Measurements from ENCODE around the gene RETREG3.
"Not testable (repeated sequence)": the region's sequence is repeated elsewhere in the genome, so short reads cannot be mapped to it uniquely, and the experiment has no call there.

Gene RETREG3

GRCh38 chr17:42548993-42549755 lies 60.0 kb downstream of the RETREG3 start:
- DNase-seq, result no peak

- no peak for DNase-seq
These were observed 60.9 kb downstream of the RETREG3 start for GRCh38 chr17:42548070-42548837.

DNA sequence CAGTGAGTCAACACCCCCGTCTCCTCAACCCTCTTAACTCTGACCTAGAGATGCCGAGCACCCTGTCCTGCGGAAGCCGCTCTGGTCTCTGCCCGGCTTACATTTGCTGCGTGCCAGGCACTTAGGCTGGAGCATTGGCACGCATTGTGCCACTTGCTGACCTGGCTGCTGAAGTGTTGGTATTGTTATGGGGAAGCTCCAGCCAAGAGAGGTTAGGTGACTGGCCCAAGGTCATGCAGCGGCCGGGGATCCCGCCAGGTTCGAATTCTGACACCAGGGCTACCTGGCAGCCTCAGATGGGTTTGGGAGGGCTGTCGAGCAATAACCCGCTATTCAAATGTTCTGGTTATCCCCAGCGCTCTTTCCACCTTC lies 61.5 kb downstream of the RETREG3 start:
- no peak for DNase-seq

- DNase-seq, result no peak
These were observed 62.1 kb downstream of the RETREG3 start for GRCh38 chr17:42547001-42547461.

GRCh38 chr17:42545755-42546505 lies 63.2 kb downstream of the RETREG3 start:
- DNase-seq, result not testable (repeated sequence)

GRCh38 chr17:42544874-42545283 lies 64.3 kb downstream of the RETREG3 start:
- DNase-seq, result no peak

GRCh38 chr17:42543190-42544079 lies 65.7 kb downstream of the RETREG3 start:
- peak in 1 of 2 donors; percentile 33 for DNase-seq

GRCh38 chr17:42541041-42541833 lies 67.9 kb downstream of the RETREG3 start:
- no peak for DNase-seq

GRCh38 chr17:42540558-42540957 lies 68.6 kb downstream of the RETREG3 start:
- DNase-seq, result not testable (repeated sequence)

DNA sequence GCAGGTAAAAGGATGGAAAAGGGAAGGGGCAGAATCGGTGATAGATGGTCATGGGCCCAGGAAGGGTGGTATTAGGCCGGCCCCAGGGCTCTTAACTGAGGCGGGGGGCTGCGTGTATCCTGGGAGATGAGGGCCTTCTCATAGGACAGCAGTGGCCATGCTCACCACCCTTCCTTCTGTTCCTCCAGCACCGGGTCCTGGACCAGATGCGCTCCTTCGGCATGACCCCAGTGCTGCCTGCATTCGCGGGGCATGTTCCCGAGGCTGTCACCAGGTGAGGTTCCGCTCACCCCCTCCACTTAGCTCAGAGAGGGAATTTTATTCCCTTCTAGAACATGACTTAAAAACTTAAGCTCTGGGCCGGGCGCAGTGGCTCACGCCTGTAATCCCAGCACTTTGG lies 70.7 kb downstream of the RETREG3 start:
- no peak for DNase-seq

DNA sequence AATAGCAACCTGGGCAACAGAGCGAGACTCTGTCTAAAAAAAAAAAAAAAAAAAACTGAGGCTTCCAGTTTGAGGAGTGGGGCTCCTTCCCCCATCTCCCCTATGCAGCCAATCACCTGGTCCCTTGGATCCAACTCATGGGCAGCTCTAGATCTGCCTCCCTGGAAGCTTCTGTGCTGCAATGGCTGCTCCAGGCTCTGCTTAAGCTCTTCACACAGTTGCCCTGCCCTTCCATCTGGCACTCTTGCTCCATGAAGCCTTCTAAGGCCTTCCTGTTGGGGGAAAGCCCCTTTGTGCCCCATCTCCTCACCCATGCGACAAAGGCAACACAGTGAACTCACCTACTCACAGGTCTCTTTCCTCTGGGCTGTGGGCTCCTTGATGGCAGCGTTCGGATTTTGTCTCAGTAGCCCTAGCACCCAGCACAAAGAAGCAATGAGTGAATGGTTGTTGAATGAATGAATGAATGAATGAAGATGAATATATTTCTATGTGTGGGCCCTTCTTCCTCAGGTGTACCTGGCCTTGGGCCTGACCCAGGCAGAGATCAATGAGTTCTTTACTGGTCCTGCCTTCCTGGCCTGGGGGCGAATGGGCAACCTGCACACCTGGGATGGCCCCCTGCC lies 71.2 kb downstream of the RETREG3 start:
- no peak for DNase-seq

GRCh38 chr17:42537156-42537805 lies 71.9 kb downstream of the RETREG3 start:
- DNase-seq, result no peak

GRCh38 chr17:42536372-42537155 lies 72.6 kb downstream of the RETREG3 start:
- peak; percentile 34 to 66 for DNase-seq

- peak; percentile 86 to 91 for DNase-seq
These were observed 73.2 kb downstream of the RETREG3 start, which contains the start of gene NAGLU for GRCh38 chr17:42536048-42536371. Gene NAGLU, plus strand, starts transcription at chr17:42536241. Its CDS starts 32 bp downstream, at chr17:42536273.

DNA sequence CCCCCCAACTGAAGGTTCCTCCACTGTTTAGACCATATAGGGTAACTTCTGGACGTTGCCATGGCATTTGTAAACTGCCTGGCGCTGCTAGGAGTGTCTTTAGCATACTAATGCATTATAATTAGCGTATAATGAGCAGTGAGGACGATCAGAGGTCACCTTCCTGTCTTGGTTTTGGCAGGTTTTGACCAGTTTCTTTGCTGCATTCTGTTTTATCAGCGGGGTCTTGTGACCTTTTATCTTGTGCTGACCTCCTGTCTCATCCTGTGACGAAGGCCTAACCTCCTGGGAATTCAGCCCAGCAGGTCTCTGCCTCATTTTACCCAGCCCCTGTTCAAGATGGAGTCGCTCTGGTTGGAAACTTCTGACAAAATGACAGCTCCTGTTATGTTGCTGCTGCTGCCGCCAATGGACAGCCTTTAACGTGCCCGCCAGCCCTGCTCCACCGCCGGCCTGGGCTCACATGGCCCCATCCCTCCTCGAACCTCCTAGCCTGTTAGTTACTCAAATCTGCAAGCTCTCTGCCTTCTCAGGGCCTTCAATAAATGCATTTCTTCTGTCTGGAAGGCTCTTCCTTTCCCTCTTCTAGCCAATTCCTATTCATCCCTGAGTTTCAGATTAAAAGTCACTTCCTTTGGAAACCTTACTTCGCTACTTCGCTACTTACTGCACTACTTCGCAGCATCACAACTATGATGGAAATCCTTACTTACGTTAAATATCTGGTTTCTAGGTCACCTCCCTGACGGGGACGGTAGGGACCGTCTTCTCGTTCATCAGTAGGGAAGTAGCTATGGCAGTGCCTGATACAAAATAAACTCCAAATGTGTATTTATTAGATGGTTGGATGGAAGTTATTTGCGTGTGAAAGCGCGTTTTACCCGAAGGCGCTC lies 73.8 kb downstream of the RETREG3 start:
- DNase-seq, result peak in 1 of 2 donors; percentile 29

DNA sequence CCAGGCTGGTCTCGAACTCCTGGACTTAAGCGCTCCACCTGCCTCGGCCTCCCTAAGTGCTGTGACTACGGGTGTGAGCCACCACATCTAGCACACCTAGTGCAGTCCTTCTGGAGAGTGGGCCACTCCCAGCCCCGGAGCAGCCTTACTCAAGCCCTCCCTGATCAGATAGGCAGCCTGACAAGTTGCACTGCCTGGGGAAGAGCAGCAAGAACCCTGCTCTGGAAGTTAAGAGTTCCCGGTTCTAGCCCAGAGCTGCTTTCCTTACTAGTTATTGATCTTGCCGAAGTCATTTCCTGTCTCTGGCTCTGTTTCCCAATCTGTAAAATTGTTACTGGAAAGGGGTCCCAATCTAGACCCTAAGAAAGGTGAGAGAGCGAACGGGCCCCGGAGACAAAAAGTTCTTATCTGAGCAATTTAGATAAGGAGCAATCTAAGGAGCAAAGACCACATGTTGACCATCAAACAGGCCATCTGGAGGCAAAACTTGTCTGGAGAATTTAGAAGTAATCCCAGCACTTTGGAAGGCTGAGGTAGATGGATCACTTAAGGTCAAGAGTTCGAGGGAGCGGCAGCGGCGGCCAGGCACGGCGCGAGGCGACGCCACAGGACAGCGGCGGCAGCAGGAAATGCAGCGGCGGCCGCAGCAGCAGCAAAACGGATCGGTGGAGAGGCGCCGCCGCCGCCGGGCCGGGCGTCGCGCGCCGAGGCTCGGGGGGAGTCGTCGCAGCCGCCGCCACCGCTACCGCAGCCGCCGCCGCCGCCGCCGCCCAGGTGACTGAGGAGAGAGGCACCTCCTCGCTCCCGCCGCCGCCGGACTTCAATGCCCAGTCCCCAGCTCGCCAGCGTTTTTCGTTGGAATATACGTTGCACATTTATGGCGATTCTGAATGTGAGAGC lies 77.5 kb downstream of the RETREG3 start:
- peak; percentile 42 to 60 for DNase-seq

DNA sequence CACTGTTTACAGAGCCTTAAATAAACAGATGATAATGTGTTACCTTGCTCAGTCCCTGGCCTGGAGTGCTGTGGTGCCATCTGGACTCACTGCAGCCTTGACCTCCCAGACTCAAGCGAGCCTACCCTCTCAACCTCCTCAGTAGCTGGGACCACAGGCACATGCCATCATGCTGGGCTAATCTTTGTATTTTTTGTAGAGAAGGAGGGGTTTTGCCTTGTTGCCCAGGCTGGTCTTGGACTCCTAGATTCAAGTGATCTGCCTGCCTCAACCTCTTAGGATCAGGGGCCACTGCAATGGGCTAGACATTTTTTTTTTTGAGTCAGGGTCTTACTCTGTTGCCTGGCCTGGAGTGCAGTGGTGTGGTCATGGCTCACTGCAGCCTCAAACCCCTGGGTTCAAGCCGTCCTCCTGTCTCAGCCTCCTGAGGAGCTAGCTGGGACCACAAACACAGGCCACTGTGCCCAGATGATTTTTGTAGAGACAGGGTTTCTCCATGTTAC lies 78.2 kb downstream of the RETREG3 start:
- DNase-seq, result no peak

All from hippocampal formation (tissue), 2 donors.